Neural progenitor cell (in vitro differentiated cells): Measurements from ENCODE around the gene CARD11.

Experiments
- CTCF ChIP-seq: fragments of 200-600 bp; sonication (generic); IDR thresholded peaks from 2 replicates; pipeline ENCODE4 v1.5.1; 2017; ENCODE audit warnings: antibody characterized with exemption, mild to moderate bottlenecking
- EZH2 ChIP-seq: fragments of 200-600 bp; sonication (generic); IDR thresholded peaks from 2 replicates; pipeline ENCODE4 v1.6.1; 2017; ENCODE audit warnings: antibody characterized with exemption, mild to moderate bottlenecking, moderate library complexity

- TF ChIP-seq CTCF, result no peak
- TF ChIP-seq EZH2, result no peak
Measured at GRCh38 chr7:2905500-2905899, 138.2 kb downstream of the CARD11 start.
